CD4-positive, alpha-beta T cell treated with Interleukin-17A for 4 hours (primary cell): ENCODE measurements around the gene PIEZO2.
"Not testable (repeated sequence)": the region's sequence is repeated elsewhere in the genome, so short reads cannot be mapped to it uniquely, and the experiment has no call there.

Experiments used
- DNase-seq: peaks from one replicate; pipeline ENCODE4 v3.0.0-alpha.2; 2020; ENCODE audit warnings: mixed read lengths

Gene PIEZO2

DNA sequence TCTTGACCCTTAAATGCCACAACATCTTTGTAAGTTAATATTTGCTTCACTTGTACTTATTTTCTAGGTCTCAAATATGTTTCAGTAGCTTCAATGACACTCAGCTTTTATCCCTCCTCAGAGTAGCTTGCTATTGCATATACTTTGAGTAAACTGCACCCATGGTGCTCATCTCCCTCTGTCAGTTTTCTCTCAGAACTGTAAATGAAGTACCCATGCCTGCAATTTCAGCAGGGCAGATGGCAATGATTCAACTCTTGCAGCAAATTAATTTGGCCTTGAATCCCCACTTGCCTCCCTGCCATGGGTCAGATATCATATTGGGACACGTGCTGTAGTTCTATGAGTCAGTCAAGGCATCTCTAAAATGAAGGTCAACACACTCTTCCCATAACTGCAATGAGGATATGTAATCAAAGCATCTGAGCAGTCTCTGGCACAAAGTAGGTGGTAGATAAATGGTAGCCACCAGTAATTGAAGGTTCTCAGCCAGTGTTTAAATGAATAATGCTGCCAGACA is 225.8 kb downstream of the PIEZO2 start:
- DNase-seq: no peak

DNA sequence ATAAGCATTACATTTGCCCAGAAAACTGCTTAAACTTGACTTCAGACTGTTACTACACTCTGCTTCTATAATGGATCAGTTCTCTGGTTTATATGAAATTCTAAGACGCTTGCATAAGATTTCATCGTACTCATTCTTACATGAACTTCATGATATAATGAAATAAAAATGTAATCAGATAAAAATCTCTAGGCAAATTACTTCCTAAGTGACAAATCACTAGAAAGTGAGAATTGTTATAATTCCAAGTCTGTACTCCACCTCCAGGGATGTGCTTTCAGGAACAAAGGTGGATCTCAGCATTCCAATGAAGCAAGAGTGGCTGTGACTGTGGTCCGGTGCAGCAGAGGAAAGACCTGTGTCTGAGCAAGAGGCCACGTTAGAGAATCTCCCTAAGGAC is 226.2 kb downstream of the PIEZO2 start:
- no peak for DNase-seq

DNA sequence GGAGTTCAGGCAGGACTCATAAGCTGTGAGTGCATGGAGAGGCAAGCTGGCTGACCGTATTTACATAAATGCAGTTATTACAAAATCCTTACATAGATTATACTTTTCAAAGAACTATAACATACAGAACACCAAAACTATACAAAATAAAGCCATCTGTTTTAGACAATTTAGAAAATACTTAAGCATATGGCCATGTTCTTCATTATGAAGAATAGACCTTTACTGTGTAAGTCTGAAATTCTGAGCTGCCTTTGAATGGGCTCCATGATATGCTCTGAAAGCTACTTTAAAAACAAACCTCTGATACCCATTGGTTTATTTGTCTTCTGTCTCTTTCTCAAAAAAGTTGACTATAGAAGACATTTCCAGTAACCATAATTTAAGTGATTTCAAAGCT is 226.7 kb downstream of the PIEZO2 start:
- not testable (repeated sequence) for DNase-seq

DNA sequence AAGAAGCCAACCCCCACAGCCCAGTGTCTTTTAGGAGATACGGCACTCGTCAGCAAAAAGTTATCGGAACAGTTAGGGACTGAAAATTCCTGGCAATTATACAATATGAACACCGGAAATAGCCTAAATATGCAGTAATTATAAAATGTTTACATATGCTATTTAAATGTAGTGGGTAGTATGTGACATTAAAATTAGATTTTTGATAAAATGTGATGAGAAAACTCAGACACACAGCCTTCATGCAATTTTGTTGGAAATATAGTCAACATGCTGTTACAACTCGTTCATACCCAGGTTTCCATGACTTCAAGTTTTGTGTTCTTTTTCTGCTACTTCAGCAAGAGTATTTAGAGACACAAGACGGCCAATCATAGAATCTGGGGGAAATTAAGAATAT is 229.1 kb downstream of the PIEZO2 start:
- DNase-seq: not testable (repeated sequence)

DNA sequence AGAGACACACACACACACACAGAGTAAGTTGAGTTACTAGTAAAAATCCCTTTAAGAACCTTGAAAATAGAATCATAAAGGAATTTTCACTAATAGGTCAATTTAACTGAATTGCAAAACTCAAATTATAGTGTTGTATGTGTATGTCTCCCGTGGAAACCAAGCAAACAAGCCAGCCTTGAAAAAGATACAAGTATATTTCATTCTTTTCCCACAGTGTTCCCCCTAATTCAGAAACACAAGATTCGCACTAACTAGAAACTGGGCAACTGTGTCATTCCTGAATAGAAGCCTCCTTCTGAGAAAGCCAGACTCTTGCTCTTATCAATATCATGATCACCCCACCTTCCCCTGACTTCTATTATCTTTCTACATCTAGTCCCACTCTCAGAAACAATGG is 229.5 kb downstream of the PIEZO2 start:
- DNase-seq: no peak

DNA sequence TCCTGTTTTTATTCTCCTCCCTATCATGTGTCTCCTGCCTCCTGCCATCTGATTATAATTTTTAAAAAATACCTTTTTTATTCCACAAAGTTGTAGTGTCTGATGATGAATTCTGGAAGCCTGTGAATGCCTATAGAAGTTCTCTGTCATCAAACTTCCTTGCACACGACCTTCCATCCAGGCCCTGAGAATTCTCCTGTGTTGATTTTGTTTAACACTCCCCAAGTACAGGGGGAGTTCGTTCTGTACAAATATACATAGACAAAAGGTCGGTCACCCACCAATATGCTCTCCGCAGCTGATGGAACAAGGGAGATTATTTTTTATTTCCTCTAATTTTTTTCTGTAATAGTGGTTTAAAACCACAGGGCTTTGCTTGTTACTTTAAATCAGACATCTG is 232.5 kb downstream of the PIEZO2 start:
- DNase-seq: no peak

DNA sequence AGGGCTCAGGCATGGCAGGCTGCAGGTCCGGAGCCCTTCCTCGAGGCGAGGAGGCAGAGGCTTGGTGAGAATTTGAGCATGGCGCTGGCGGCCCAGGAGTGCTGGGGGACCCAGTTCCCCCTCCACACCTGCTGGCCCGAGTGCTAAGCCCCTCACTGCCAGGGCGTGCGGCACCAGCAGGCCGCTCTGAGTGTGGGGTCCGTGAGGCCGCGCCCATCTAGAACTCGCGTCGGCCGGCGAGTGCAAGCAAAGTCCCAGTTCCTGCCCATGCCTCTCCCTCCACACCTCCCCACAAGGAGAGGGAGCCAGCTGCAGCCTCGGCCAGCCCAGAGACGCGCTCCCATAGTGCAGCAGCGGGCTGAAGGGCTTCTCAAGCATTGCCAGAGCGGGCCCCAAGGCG is 233.0 kb downstream of the PIEZO2 start:
- no peak for DNase-seq

DNA sequence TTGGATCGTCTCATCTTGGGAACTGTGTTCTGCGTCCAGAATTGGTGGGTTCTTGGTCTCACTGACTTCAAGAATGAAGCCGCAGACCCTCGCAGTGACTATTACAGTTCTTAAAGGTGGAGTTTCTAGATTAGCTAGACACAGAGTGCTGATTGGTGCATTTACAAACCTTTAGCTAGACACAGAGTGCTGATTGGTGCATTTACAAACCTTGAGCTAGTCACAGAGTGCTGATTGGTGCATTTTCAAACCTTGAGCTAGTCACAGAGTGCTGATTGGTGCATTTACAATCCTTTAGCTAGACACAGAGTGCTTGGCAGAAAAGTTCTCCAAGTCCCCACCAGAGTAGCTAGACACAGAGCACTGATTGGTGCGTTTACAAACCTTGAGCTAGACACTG is 233.6 kb downstream of the PIEZO2 start:
- DNase-seq: not testable (repeated sequence)

DNA sequence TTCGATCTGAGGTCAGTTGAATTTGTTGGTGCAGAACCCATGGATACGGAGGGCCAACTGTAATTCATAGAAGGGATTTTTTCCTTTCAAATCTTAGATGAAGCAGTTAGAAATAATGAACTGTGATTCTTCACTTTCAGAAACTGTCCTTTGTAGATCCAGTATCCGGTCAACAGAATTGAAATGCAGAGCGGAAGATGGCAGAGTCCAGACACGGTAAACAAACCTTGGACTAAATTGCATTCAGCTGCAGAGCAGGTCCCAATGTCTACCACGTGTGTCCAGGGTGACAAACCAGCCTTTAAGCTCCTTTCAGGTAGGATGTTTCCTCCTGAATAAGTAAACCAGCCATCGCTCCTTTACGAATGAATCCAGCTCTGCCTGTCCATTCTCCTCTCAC is 234.8 kb downstream of the PIEZO2 start:
- not testable (repeated sequence) for DNase-seq

DNA sequence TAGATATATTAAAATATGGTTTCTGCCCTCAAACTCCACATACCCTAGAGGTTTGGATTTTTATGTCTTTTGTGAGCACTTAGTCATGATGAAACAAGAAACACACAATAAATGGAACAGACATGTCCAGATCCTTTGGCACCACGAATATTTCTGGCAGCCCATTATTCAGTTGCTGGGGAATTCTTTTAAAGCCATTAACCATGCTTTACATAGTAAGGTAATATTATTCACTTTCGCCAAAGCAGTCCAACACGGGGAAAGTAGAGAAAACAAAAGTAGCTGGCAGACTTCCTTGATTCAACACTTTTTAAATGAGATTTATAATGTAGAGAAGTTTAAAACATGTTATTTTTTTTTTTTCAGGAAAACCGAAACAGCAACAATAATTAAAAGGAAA is 235.4 kb downstream of the PIEZO2 start:
- DNase-seq: no peak

DNA sequence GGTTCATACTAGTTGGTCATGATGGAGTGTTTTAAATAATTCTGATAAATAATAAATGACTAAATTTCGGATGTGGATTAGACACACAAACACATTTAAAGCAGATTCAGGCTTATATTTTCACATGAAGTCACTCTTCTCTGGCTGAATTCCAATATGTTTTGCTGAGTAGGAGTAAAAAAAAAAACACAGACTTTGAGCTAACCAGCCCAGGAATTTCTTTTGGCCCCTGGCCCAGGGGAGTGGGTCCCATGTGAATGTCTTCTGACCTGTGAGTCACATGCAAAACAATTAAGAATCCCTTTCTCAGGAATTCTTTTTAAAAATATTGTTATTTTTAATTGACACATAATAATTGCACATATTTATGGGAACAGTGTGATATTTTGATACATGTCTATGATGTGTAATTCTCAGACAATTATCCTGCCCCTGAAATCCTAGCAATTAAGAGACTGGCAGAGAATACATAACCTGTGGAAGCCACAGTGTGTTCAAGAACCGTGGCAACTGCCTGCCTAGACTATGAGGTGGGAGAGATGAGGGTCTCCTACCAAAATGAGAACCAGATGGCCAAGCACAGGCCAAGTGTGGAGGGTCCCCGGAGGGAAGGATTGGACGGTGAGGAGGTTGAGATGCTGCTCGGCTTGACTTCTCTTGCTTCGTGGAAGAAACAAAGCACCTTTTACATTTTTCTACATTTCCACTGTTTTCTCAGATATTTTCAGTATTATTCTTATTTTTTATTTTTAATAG is 236.4 kb downstream of the PIEZO2 start:
- no peak for DNase-seq

DNA sequence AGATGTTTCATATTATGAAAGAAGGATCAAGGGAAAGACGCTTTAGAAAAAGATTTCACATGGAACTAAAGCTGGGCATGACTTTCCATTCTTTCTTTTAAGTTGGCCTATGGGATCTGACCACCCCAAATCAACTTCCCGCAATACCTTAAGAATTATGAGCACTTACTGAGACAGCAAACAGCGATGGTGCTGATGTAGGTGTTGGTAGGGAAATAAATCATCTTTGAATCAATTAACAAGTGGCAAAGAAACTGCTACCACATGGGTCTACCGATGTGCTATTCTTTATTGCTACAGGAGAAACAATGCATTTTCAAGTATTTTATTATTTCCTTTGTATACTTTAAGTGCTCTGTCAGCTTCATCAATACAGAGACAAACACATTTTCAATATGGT is 239.6 kb downstream of the PIEZO2 start:
- DNase-seq: no peak

DNA sequence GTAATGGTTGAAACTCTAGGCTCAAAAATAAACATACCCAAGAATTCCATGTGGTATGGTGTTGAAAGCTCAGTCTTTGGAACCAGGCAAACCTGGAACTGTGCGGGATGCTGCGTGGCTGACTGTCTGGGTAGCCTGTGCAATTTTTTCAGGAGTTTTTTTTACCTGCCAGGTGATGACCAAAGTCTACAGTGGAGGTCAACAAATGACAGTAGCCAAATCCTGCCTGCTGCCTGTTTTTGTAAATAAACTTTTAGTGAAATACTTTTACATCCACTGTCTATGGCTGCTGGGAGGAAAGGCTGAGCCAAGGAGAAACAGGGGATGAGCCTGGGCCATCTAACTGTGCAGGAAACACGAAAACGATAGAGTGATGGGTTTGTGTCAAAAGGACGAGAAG is 240.6 kb downstream of the PIEZO2 start:
- DNase-seq: no peak

DNA sequence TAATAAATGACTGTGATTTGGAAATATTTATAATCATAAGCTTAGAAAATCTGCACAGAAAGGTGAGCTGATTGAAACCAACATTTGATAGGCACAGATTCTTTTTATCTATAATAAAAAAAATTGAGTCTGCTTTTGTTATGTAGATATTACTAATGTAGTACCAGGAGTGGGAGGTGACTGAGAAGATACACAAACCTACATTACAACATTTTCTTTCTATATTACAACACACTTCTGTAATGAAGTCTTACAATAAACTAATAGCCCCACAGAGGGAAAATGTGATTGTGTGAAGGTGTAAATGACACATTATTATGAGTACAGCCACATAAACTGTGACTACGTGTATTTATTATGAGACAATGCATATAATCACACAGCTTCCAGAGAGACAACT is 241.6 kb downstream of the PIEZO2 start:
- no peak for DNase-seq

DNA sequence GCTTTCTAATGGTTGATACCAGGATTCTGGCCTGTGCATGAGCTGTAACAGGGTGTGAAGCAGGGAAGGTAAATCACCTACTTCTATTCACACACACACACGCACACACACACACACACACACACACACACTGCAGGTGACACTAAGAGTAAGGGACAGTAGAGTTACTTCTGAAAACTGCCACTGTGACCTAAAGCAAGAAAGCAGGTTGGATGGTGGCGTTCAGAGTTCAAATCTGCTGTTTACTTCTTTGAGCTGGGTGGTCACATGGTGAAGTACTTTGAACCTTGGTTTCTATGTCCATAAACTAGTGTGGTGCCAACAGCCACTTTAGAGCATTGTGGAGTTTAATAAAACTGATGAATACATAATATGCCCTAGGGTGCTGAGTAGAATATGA is 248.0 kb downstream of the PIEZO2 start:
- no peak for DNase-seq

DNA sequence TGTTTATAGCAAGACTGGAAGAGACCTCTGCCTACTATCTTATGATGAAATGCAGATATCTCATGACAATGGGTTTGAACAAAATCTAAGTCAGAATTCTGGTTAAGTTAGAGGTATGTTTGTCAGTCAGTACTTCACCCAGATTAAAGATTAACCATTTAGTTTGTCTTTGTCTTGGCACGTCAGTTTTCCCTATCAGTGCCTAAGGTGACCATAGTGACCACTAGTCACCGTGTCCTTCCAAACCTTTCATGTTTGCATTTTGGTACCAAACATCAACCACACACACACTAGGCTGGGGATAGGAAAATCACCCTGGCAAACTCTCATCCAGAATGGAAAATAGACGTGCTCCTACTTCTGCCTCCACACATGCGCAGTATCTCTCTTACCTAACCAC is 248.9 kb downstream of the PIEZO2 start:
- no peak for DNase-seq

DNA sequence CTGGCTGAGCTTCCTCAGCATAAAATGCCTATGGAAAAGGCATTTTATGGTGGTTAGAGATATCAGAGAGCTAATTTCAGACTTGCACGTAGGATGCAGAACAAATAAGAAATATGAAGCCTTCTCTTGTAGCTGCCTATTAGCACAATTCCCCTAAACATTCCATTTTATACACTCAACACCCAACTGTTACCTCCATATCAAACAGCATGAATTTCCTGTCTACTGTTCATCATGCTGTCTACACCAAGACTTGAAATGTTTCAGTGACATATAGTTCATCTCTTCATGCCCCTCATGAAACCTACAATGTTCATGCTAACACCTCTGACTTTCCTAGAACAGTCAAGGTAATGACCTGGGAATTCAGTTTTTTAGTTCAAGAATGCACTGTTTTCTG is 249.9 kb downstream of the PIEZO2 start:
- DNase-seq: no peak

DNA sequence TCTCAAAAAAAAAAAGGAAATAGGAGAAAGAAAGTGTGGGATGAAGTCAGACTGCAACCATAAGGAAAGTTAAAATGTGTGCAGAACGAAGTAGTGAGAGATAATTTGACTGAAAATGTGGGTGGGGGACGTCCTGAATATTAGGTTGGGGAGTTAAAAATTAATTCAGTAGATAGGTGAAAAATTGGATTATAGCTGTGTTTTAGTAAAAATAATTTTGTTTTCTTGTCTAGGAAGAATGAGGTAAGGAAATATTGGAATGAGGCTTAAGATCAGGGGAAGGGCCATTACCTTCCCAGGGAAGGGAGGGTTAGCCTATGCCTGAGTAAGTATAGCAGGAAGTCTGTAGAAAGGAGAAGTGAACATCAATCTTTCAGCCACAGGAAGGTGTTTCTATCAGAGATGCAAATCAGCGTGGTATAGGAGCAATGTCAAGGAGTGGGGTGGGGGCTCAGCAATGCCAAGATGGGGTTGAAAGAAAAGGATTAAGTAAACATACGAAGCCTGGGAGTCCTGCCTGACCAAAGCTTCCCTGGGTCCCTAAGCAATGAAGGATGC is 250.9 kb downstream of the PIEZO2 start:
- DNase-seq: no peak

DNA sequence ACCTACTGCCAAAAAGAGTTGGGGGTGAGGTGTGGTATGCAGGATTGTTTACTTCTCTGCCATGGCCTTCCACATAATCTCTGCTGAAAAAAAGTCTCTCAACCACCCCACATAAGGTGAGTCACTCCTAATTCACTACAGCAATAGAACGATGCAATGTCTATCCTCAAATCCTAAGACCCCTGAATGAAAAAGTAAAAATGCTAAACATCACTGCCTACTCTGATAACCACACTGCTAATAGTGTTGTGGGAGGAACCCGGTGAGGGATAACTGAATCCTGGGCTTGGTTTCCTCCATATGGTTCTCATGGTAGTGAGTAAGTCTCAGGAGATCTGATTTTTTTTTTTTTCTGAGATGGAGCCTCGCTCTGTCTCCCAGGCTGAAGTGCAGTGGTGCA is 252.5 kb downstream of the PIEZO2 start:
- no peak for DNase-seq

DNA sequence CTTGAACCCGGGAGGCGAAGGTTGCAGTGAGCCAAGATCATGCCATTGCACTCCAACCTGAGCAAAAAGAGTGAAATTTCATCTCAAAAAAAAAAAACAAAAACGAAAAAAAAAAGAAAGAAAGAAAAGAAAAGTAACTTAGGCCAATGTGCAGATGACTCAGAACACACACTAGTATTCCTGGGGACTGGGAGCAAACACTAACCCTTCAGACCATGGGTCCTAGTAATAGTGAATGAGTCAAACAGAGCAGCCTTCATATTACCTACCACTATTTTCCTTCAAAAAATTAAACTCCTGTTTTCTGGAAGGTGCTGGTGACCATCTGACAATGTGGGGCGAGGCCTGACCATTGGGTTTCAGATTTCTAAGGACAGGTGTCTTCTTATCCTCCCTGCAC is 253.4 kb downstream of the PIEZO2 start:
- DNase-seq: no peak

DNA sequence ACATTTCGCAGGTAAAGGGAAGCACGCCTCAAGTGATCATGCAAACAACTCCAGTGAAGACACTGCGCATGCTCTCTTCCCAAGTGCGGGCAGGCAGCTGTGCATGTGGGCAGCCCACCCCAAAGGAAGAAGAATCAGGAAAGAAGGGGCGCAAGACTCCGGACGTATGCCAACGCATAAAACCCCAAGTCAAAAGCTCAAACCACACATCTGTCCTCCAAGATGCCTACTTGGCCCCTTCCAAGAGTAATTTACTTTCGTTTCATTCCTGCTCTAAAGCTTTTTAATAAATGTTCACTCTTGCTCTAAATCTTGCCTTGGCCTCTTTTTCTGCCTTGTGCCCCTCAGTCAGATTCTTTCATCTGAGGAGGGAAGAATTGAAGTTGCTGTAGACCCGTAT is 254.9 kb downstream of the PIEZO2 start:
- DNase-seq: no peak

DNA sequence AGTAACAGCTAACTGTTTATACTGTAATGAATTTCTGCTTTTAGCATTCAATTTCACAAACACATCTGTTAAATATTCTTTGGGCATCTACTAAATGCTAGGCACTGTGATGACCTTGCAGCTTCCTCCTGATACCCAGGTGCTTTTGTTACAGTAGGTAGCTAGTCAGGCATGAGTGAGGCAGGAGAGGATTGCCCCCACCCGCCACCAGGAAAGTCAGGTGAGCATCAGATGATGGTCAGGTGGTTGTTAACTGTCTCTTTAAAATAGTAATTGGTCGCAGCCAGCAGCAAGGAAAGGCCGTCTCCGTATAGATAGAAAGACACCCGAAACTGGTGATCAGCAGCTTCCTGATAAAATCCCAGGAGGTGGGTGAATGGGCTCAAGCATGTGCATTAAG is 255.6 kb downstream of the PIEZO2 start:
- no peak for DNase-seq

DNA sequence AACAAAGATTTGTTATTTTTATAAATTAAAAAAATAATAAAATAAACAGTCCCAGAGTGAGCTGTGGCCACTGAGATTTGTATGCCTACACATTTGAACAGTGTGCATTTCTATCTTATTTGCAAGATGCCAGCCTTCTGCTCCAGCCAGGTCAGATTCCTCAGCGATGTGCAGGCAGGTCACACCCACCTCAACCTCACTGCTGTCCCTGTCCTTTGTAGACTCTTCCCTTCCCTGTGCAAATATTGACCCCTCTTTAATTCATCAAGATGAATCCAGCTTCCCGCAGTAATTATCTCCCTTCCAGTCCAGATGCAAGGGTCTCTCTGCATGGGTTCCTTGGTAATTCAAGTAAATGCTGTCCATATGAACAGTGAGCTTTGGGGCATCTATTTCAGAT is 256.2 kb downstream of the PIEZO2 start:
- DNase-seq: no peak

DNA sequence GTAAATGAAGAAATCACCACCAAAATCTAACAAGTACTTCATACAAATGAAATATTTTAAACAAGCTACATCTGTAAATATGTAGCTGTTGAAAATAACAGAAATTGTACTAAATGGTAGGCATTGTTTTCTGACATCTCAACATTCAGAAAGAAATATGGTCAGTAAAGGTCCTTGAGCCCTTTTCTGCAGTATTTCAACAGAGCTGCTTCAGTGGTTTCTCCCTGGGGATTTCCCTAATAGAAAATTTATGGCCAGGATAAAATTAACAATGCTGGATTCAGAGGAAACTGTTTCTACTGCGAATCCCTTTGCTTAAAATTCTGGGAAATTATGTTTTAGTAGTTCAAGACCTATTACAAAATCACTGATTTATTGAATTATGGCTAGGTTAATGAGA is 256.6 kb downstream of the PIEZO2 start:
- DNase-seq: no peak

DNA sequence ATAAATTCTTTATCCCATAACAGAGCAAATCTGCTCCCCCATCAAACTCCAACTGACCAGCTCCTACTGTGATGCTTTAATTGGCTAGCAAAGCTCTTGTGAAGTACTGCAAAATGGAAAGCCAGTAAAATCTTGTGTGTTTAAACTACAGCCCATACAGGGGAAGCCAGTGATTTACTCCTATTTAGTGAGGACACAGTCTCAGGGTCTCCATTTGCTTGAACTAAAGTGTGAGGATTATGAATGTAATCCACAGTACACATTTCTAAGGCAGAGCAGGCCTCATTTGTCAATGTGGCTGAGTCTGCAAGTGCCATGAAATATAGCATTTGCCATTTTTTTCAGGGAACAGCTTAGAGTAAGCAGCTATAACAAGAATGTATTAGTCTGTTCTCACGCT is 259.3 kb downstream of the PIEZO2 start:
- no peak for DNase-seq
